Hepatocyte (in vitro differentiated cells): Measurements from ENCODE around the gene SDE2. TPM values are rescaled to one million over a fixed set of nuclear protein-coding genes. Genes with fewer than 3 reads are reported as not detected.
A peak's percentile ranks its signal among the peaks of the same experiment; 100 is the strongest.

ENCODE experiments used
- DNase-seq: peaks from one replicate; pipeline ENCODE4 v3.0.0-alpha.2; 2016; ENCODE audit warnings: low spot score
- H2AFZ ChIP-seq: fragments of 200-600 bp; sonication (generic); 2 replicates; pipeline ENCODE4 v1.6.0; 2016; ENCODE audit warnings: antibody characterized with exemption, mild to moderate bottlenecking
- H3K27ac ChIP-seq: fragments of 200-600 bp; sonication (generic); 2 replicates; pipeline ENCODE4 v1.5.1; 2016; ENCODE audit warnings: mild to moderate bottlenecking
- H3K27me3 ChIP-seq: fragments of 200-600 bp; sonication (generic); 2 replicates; pipeline ENCODE4 v1.6.1; 2016
- H3K36me3 ChIP-seq: fragments of 200-600 bp; sonication (generic); replicated peaks from 2 replicates; pipeline ENCODE4 v1.5.1; 2016; ENCODE audit warnings: low read depth; ENCODE audit not compliant: insufficient read depth
- H3K4me1 ChIP-seq: fragments of 200-600 bp; sonication (generic); 2 replicates; pipeline ENCODE4 v1.5.1; 2016; ENCODE audit warnings: mild to moderate bottlenecking, moderate library complexity; ENCODE audit not compliant: insufficient read depth
- H3K4me2 ChIP-seq: fragments of 200-600 bp; sonication (generic); 2 replicates; pipeline ENCODE4 v1.6.0; 2016
- H3K4me3 ChIP-seq: fragments of 200-600 bp; sonication (generic); 2 replicates; pipeline ENCODE4 v1.5.1; 2016; ENCODE audit warnings: mild to moderate bottlenecking
- H3K79me2 ChIP-seq: fragments of 200-600 bp; sonication (generic); 2 replicates; pipeline ENCODE4 v1.6.0; 2017; ENCODE audit warnings: mild to moderate bottlenecking
- H3K9me2 ChIP-seq: fragments of 200-600 bp; sonication (generic); replicated peaks from 2 replicates; pipeline ENCODE4 v1.6.0; 2017; ENCODE audit warnings: mild to moderate bottlenecking; ENCODE audit not compliant: insufficient read depth
- H3K9me3 ChIP-seq: fragments of 200-600 bp; sonication (generic); 2 replicates; pipeline ENCODE4 v1.5.1; 2016; ENCODE audit warnings: low read depth, mild to moderate bottlenecking
- H4K20me1 ChIP-seq: fragments of 200-600 bp; sonication (generic); 2 replicates; pipeline ENCODE4 v1.6.0; 2016; ENCODE audit warnings: mild to moderate bottlenecking; ENCODE audit not compliant: insufficient read depth, poor library complexity, severe bottlenecking
- EZH2 ChIP-seq: fragments of 200-600 bp; sonication (generic); IDR thresholded peaks from 2 replicates; pipeline ENCODE4 v1.6.1; 2016; ENCODE audit warnings: antibody characterized with exemption, mild to moderate bottlenecking, borderline replicate concordance
- EZH2phosphoT487 ChIP-seq: fragments of 200-600 bp; sonication (generic); IDR thresholded peaks from one replicate; pipeline ENCODE4 v1.6.1; 2018; ENCODE audit warnings: antibody characterized with exemption, mild to moderate bottlenecking, low read depth, moderate library complexity; ENCODE audit not compliant: unreplicated experiment, severe bottlenecking
- WGBS: methylation state at CpG from one replicate; pipeline ENCODE4 v1.1.6; 2016; ENCODE audit warnings: low lambda C conversion rate; ENCODE audit errors: missing lambda C conversion rate; 5-methylcytosine and 5-hydroxymethylcytosine counted together
- polyA plus RNA-seq: library from polyadenylated mRNA; unstranded; fragments of >200 nt; fragmentation: Nextera tagmentation; extraction: Ambion mirVana; gene quantifications from 2 replicates; pipeline ENCODE4 v1.2.1, GENCODE V29; 2016
- total RNA-seq: library from RNA; depleted of rRNA; stranded (reverse); fragments of >200 nt; gene quantifications from 2 replicates; pipeline ENCODE4 v1.2.3, GENCODE V29; 2014
- TF ChIP-seq, protein P1 (sequence below): fragments of 200-600 bp; sonication (generic); IDR thresholded peaks from 2 replicates; pipeline ENCODE4 v1.5.1; 2016; ENCODE audit warnings: antibody characterized with exemption, mild to moderate bottlenecking; ENCODE audit not compliant: poor library complexity

The SDE2 gene
- total and polyA plus RNA-seq, 2 experiments from 2014 or later: 14.6 to 27.3 TPM

DNA sequence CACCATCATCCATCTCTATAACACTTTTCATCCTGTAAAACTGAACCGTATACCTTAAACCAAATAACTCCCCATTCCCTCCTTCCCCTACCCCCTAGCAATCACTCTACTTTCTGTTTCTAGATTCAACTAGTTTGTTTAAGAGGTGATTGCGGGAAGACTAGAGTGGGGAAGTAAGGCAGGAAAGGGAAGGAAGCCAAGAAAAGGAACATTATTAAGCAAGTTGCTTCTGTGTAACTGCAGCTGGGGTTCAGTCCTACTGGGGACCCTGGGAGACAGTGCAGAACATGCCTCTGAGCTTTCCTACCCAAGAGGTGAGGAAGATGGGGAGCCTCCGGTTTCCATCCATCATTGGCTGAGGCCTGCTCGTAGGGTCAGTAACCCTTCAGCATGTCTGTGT is 34.4 kb upstream of the SDE2 start:
- Histone ChIP-seq H4K20me1 (no peaks in the 10 kb centered on the region), H3K9me3 (no peaks in the 10 kb centered on the region), H3K4me3 (no peak overlapping the region), H3K79me2 (no peaks in the 10 kb centered on the region), H3K9me2 (no peaks in the 10 kb centered on the region), H2AFZ (no peak overlapping the region), H3K36me3 (no peaks in the 10 kb centered on the region), H3K4me1 (peaks cover 4% of the 10 kb centered on the region), H3K4me2 (no peak overlapping the region), H3K27me3 (no peaks in the 10 kb centered on the region), H3K27ac (no peak overlapping the region)
- TF ChIP-seq EZH2phosphoT487 (no peak), EZH2 (no peak)
- TF ChIP-seq, protein P1, sequence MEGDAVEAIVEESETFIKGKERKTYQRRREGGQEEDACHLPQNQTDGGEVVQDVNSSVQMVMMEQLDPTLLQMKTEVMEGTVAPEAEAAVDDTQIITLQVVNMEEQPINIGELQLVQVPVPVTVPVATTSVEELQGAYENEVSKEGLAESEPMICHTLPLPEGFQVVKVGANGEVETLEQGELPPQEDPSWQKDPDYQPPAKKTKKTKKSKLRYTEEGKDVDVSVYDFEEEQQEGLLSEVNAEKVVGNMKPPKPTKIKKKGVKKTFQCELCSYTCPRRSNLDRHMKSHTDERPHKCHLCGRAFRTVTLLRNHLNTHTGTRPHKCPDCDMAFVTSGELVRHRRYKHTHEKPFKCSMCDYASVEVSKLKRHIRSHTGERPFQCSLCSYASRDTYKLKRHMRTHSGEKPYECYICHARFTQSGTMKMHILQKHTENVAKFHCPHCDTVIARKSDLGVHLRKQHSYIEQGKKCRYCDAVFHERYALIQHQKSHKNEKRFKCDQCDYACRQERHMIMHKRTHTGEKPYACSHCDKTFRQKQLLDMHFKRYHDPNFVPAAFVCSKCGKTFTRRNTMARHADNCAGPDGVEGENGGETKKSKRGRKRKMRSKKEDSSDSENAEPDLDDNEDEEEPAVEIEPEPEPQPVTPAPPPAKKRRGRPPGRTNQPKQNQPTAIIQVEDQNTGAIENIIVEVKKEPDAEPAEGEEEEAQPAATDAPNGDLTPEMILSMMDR: no peak
- no peak for DNase-seq
- WGBS: 77% methylated on average over 4 of the region's 4 CpGs

DNA sequence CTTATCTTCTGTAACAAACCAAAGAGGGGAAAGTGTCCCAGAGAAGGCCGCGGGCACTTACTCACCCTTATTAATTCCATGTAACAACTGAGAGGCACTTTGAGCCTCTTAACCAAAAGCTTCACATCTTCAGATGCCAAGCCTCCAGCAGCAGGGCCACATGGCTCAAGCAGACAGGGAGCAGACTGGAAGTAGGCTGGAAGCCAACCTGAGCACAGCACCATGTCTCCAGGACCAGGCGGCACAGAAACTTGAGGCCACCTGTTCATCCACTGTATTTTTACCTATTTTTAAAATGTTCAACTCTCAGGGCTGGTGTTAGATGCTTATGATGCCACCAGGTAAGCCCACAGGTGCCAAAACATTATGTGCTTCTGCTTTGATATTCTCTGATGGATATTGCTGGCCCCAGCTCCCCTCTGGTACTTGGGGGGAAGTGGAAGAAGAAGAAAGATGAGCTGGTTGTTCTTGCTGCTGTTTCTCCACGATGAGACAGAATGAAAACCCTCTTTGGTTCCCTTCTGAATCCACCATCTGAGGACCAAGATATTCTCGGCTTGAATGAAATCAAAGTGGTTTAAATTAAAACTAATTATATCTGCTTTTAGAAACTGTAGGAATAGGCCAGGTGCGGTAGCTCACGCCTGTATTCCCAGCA is 30.6 kb upstream of the SDE2 start:
- TF ChIP-seq, protein P1: no peak
- TF ChIP-seq EZH2: no peak
- TF ChIP-seq EZH2phosphoT487: no peak
- Histone ChIP-seq H3K79me2 (no peaks in the 10 kb centered on the region), H3K9me2 (no peaks in the 10 kb centered on the region), H3K27me3 (no peaks in the 10 kb centered on the region), H2AFZ (no peak overlapping the region), H3K4me1 (peaks cover 4% of the 10 kb centered on the region), H4K20me1 (no peaks in the 10 kb centered on the region), H3K9me3 (no peaks in the 10 kb centered on the region), H3K4me3 (no peak overlapping the region), H3K36me3 (no peaks in the 10 kb centered on the region), H3K27ac (peak overlapping the region; percentile 88), H3K4me2 (no peak overlapping the region)
- 92% methylated on average over 7 of the region's 7 CpGs for WGBS
- DNase-seq: no peak

DNA sequence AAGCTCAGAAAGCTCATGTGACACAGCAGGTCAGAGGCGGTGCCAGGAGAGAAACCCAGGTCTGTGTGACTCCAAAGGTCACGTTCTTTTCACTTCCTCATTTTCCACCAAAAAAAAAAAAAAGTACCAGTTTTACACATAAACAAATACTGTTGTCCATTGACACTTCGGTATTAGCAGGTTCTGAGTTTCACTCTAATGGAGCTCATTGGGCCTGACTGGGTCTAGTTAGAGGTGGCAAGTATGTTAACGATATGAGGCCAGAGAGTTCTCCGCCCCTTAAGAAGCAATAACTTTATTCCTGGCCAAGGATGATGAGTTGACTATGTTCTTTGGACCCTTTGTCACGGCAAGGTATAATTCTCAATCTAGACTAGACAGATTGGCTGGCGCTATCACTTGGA is 30.0 kb upstream of the SDE2 start:
- H3K9me3 ChIP-seq: no peaks in the 10 kb centered on the region
- H3K4me1 ChIP-seq: peaks cover 4% of the 10 kb centered on the region
- H3K27me3 ChIP-seq: no peaks in the 10 kb centered on the region
- H3K9me2 ChIP-seq: no peaks in the 10 kb centered on the region
- peak overlapping the region; percentile 88 for H3K27ac ChIP-seq
- H3K4me2 ChIP-seq: peak overlapping the region; percentile 4
- H3K4me3 ChIP-seq: no peak overlapping the region
- TF ChIP-seq EZH2 (no peak), EZH2phosphoT487 (no peak)
- TF ChIP-seq, protein P1: no peak
- no peaks in the 10 kb centered on the region for H4K20me1 ChIP-seq
- DNase-seq: peak; percentile 72
- no peaks in the 10 kb centered on the region for H3K79me2 ChIP-seq
- WGBS: 76% methylated on average over 7 of the region's 7 CpGs
- H2AFZ ChIP-seq: no peak overlapping the region
- no peaks in the 10 kb centered on the region for H3K36me3 ChIP-seq
